ENCODE results near the gene ZNF197. TPM values are rescaled to one million over a fixed set of nuclear protein-coding genes. Genes with fewer than 3 reads are reported as not detected.
"Not testable (repeated sequence)": the region's sequence is repeated elsewhere in the genome, so short reads cannot be mapped to it uniquely, and the experiment has no call there.

ZNF197 gene
- total and polyA plus RNA-seq, 2 of the 13 experiments (the other 11 are each of a cell fraction or from before 2014, with no cell fraction given): 1.8 to 6.8 TPM

- H3K4me2 ChIP-seq (ENCODE audit: low read depth, low read length); intact Hi-C loops (cut with micrococcal nuclease; ENCODE audit: unreplicated experiment); H3K9ac ChIP-seq (ENCODE audit: insufficient read depth, low read depth, low read length); H3K4me3 ChIP-seq (replicated peaks in 1 of 3; ENCODE audit: insufficient read depth in 1 of 3, low read depth in 2 of 3, low read length in 3 of 3); H4K20me1 ChIP-seq (ENCODE audit: insufficient read depth, low read length); H3K4me1 ChIP-seq (ENCODE audit: insufficient read depth, low read length); H3K79me2 ChIP-seq (ENCODE audit: insufficient read depth, low read length); BruUV-seq (replicated peaks); H3K27me3 ChIP-seq (ENCODE audit: control insufficient read depth in 1 of 2, insufficient read depth in 2 of 2, low read length in 2 of 2); H3K9me3 ChIP-seq (ENCODE audit: low read length); CTCF ChIA-PET (ENCODE audit: low intra/inter-chr PET ratio, low total read pairs); ATAC-seq; DNase-seq (ENCODE audit: low spot score); H3K27ac ChIP-seq (ENCODE audit: extremely low read length, insufficient read depth, low read length); FAIRE-seq; in situ Hi-C loops (cut with HindIII; ENCODE audit: extremely low pct_ligation_motif_present, low pct_unique_long_range_greater_than_20kb); POLR2A ChIA-PET; H3K36me3 ChIP-seq (replicated peaks in 1 of 2; ENCODE audit: control insufficient read depth in 1 of 2, insufficient read depth in 2 of 2, low read length in 2 of 2); H2AFZ ChIP-seq (ENCODE audit: low read length): not testable (repeated sequence)
- WGBS (ENCODE audit: low lambda C conversion rate): 91% methylated on average over 37 of the region's 37 CpGs
These were observed 45.8 kb upstream of the ZNF197 start for GRCh38 chr3:44578924-44579515.

DNA sequence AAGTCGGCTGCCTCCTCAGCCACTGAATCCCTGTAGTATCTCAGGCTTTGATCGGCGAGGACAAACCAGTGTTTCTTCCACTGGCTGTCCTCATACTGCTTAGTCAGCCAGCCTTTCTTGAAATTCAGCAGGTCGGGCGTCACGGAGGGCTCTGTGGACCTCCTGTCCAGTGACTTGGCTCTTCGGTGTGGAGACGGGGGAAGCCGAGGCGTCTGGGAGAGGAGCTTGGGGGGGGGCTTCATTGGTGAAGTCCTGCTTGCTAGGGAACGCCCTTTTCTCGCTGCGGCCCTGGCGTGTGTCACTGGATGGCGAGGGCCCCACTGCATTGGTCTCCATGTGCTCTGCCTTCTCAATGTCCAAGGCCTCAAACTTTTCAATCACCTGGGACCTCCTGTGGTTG is 45.1 kb upstream of the ZNF197 start:
- intact Hi-C loops (cut with micrococcal nuclease; ENCODE audit: unreplicated experiment); BruUV-seq (replicated peaks); DNase-seq (ENCODE audit: low spot score); H3K4me1 ChIP-seq (ENCODE audit: insufficient read depth, low read length); H2AFZ ChIP-seq (ENCODE audit: low read length); H3K36me3 ChIP-seq (replicated peaks in 1 of 2; ENCODE audit: control insufficient read depth in 1 of 2, insufficient read depth in 2 of 2, low read length in 2 of 2); H3K27ac ChIP-seq (ENCODE audit: extremely low read length, insufficient read depth, low read length); in situ Hi-C loops (cut with HindIII; ENCODE audit: extremely low pct_ligation_motif_present, low pct_unique_long_range_greater_than_20kb); H4K20me1 ChIP-seq (ENCODE audit: insufficient read depth, low read length); H3K27me3 ChIP-seq (ENCODE audit: control insufficient read depth in 1 of 2, insufficient read depth in 2 of 2, low read length in 2 of 2); POLR2A ChIA-PET; FAIRE-seq; ATAC-seq; H3K79me2 ChIP-seq (ENCODE audit: insufficient read depth, low read length); H3K9ac ChIP-seq (ENCODE audit: insufficient read depth, low read depth, low read length); H3K9me3 ChIP-seq (ENCODE audit: low read length); H3K4me3 ChIP-seq (replicated peaks in 1 of 3; ENCODE audit: insufficient read depth in 1 of 3, low read depth in 2 of 3, low read length in 3 of 3); H3K4me2 ChIP-seq (ENCODE audit: low read depth, low read length); CTCF ChIA-PET (ENCODE audit: low intra/inter-chr PET ratio, low total read pairs): not testable (repeated sequence)
- 73% methylated on average over 8 of the region's 15 CpGs for WGBS (ENCODE audit: low lambda C conversion rate)

DNA sequence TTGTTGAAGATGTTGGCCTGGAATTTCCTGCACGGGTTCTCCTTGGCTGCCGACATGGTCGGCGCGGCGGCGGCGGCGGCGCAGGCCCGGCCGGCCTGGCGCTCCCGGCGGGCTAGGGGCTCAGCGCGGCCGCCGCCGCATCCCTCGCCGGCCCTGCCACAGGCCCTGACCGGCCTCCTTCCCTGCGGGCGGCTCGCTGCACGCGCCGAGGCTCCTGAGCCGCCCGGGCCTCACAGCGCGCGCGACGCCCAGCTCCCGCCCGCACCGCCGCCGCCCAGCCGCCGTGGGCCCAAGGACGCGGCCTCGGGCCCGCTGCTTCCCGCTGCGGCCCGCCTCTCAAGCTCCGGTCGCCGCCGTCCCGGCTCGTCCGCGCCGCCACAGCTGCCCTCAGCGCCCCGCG is 43.9 kb upstream of the ZNF197 start:
- H4K20me1 ChIP-seq (ENCODE audit: insufficient read depth, low read length); H3K9me3 ChIP-seq (ENCODE audit: low read length); DNase-seq (ENCODE audit: low spot score); FAIRE-seq; H3K79me2 ChIP-seq (ENCODE audit: insufficient read depth, low read length); H3K36me3 ChIP-seq (replicated peaks in 1 of 2; ENCODE audit: control insufficient read depth in 1 of 2, insufficient read depth in 2 of 2, low read length in 2 of 2); H3K4me2 ChIP-seq (ENCODE audit: low read depth, low read length); intact Hi-C loops (cut with micrococcal nuclease; ENCODE audit: unreplicated experiment); H2AFZ ChIP-seq (ENCODE audit: low read length); H3K9ac ChIP-seq (ENCODE audit: insufficient read depth, low read depth, low read length); H3K27me3 ChIP-seq (ENCODE audit: control insufficient read depth in 1 of 2, insufficient read depth in 2 of 2, low read length in 2 of 2); ATAC-seq; H3K27ac ChIP-seq (ENCODE audit: extremely low read length, insufficient read depth, low read length); in situ Hi-C loops (cut with HindIII; ENCODE audit: extremely low pct_ligation_motif_present, low pct_unique_long_range_greater_than_20kb); H3K4me1 ChIP-seq (ENCODE audit: insufficient read depth, low read length); BruUV-seq (replicated peaks); H3K4me3 ChIP-seq (replicated peaks in 1 of 3; ENCODE audit: insufficient read depth in 1 of 3, low read depth in 2 of 3, low read length in 3 of 3); CTCF ChIA-PET (ENCODE audit: low intra/inter-chr PET ratio, low total read pairs); POLR2A ChIA-PET: not testable (repeated sequence)
- WGBS (ENCODE audit: low lambda C conversion rate): 88% methylated on average over 35 of the region's 62 CpGs
